SU-DHL-6 (cell line): ENCODE measurements around the gene TXLNB.

Experiments used
- EZH2phosphoT487 ChIP-seq: fragments of 200-600 bp; sonication (generic), shearing (Covaris generic); conservative IDR thresholded peaks from 2 replicates; pipeline ENCODE4 v1.6.1; 2018; ENCODE audit warnings: mild to moderate bottlenecking, antibody characterized with exemption, low read length, moderate library complexity, mixed read lengths
- TF ChIP-seq, protein P1 (sequence below): fragments of 200-600 bp; sonication (generic); IDR thresholded peaks from one replicate; pipeline ENCODE4 v1.5.1; 2017; ENCODE audit warnings: antibody characterized with exemption, mild to moderate bottlenecking, low read length, moderate library complexity; ENCODE audit not compliant: insufficient read depth, poor library complexity, severe bottlenecking

DNA sequence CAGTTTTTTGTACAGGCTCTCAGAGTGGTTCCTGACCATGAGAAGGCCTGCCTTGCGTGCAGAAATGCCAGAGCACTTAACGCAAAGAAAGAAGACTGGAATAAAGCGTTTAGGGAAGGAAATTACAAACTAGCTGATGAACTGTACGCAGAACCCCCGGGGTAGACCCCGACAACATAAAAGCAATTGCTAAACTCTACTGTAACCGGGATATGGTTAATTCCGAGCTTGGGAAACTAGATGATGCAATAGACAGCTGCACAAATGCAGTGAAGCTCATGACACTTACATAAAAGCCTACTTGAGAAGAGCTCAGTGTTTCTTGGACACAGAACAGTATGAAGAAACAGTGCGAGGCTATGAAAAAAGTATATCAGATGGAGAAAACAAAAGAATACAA is 47.0 kb upstream of the TXLNB start:
- TF ChIP-seq, protein P1, sequence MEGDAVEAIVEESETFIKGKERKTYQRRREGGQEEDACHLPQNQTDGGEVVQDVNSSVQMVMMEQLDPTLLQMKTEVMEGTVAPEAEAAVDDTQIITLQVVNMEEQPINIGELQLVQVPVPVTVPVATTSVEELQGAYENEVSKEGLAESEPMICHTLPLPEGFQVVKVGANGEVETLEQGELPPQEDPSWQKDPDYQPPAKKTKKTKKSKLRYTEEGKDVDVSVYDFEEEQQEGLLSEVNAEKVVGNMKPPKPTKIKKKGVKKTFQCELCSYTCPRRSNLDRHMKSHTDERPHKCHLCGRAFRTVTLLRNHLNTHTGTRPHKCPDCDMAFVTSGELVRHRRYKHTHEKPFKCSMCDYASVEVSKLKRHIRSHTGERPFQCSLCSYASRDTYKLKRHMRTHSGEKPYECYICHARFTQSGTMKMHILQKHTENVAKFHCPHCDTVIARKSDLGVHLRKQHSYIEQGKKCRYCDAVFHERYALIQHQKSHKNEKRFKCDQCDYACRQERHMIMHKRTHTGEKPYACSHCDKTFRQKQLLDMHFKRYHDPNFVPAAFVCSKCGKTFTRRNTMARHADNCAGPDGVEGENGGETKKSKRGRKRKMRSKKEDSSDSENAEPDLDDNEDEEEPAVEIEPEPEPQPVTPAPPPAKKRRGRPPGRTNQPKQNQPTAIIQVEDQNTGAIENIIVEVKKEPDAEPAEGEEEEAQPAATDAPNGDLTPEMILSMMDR, result no peak
- TF ChIP-seq EZH2phosphoT487, result no peak
